Activated CD8-positive, alpha-beta memory T cell treated with anti-CD3 and anti-CD28 coated beads, Interleukin-2, amount 10 ng/mL, durations not matched to agents 7 days and 5 days (primary cell): ENCODE measurements around the gene DLEC1. TPM values are rescaled to one million over a fixed set of nuclear protein-coding genes. Genes with fewer than 3 reads are reported as not detected.
A peak's percentile ranks its signal among the peaks of the same experiment; 100 is the strongest.

ENCODE experiments used
- ATAC-seq: fragments of 150-1000 bp; cut with Tn5 transposase; one replicate; pipeline ENCODE4 v1.10.0; 2021; ENCODE audit warnings: moderate library complexity
- CTCF ChIA-PET: fragments of 350-600 bp; sonication (Branson Sonifier 250); formaldehyde crosslinking; loops from one replicate; lab custom pipeline; 2021; ENCODE audit warnings: antibody characterized with exemption; lab: Charles Lee
- DNase-seq: peaks from one replicate; pipeline ENCODE4 v3.0.0-alpha.2; 2020
- H3K27ac Mint-ChIP-seq: one replicate; pipeline ENCODE4 v1.8.0; 2021; ENCODE audit warnings: mild to moderate bottlenecking, mixed read lengths
- H3K27me3 Mint-ChIP-seq: one replicate; pipeline ENCODE4 v1.8.0; 2021; ENCODE audit warnings: mixed read lengths
- H3K36me3 Mint-ChIP-seq: one replicate; pipeline ENCODE4 v1.8.0; 2021; ENCODE audit warnings: mild to moderate bottlenecking, mixed read lengths
- H3K4me1 Mint-ChIP-seq: one replicate; pipeline ENCODE4 v1.8.0; 2021; ENCODE audit warnings: mixed read lengths
- H3K4me3 Mint-ChIP-seq: one replicate; pipeline ENCODE4 v1.8.0; 2021; ENCODE audit warnings: mild to moderate bottlenecking, moderate library complexity, mixed read lengths
- H3K9me3 Mint-ChIP-seq: one replicate; pipeline ENCODE4 v1.8.0; 2022; ENCODE audit warnings: low read depth, mixed read lengths
- total RNA-seq, 2 experiments: library from RNA; stranded (reverse); gene quantifications; one replicate each; pipeline ENCODE4 v1.2.3, GENCODE V29; 2021

Gene DLEC1
- total RNA-seq, 2 experiments from 2014 or later, result 0.26 to 1.1 TPM

DNA sequence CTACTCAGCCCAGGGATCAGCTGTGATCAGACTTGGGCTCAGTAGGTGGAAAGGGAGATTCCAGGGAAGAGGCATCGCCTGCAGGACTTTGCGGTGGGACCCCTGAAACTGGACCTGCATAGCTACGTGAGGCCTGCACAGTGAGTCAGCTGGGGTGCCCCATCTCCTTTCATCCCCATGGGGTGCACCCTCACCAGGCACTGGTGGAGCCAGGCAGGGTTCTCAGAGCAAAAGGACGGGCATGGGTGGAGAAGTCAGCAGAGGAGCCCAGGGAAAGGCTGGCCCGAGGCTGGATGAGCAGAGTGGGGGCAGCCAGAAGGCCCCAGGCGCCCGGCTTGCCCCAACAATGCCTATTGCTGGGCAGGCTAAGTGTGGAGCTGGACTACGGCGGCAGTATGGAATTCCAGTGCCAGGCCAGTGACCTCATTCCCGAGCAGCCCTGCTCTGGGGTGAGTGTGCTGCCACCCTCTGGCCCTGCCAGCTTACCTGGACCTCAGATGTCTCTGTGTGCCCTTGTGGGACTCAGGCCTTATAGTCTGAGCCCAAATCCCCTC lies 78.2 kb downstream of the DLEC1 start:
- H3K27me3 Mint-ChIP-seq, result no peaks in the 10 kb centered on the region
- ATAC-seq (no peak), DNase-seq (no peak)
- H3K9me3 Mint-ChIP-seq, result no peaks in the 10 kb centered on the region
- CTCF ChIA-PET, result interaction anchor here (0.6 to 4.5 kb wide), 18 partner anchors 19 to 379 kb away, joined by 3 to 28 read pairs (median 4); partner anchors contain the start of genes ACAA1, EXOG, OXSR1 and XYLB
- H3K4me3 Mint-ChIP-seq, result no peak overlapping the region
- peaks cover 4% of the 10 kb centered on the region for H3K4me1 Mint-ChIP-seq
- H3K36me3 Mint-ChIP-seq, result peaks cover 1% of the 10 kb centered on the region
- H3K27ac Mint-ChIP-seq, result no peak overlapping the region

DNA sequence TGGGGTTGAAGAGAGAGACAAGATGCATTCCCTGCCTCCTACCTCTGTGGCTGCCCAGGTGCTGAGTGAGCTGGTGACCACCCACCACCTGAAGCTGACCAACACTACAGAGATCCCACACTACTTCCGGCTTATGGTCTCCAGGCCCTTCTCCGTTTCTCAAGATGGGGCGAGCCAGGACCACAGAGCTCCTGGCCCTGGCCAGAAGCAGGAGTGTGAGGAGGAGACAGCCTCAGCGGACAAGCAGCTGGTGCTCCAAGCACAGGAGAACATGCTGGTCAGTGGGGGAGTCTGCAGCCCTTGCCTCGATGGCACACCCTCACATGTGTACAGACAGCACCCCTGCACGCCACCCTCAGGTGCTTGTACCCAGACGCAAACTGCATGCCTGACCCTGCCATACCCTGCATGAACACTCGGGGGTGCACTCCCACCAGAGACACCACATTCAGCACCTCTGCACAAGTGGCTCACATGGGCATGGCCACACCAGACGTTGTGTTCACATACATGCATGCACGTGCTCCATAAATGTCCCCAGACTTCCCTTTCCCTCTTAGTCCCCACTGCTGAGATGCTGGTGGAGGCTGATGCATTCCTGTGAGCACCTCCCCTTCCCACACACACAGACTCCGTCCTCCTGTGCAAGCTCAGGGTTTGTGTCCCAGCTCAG lies 78.9 kb downstream of the DLEC1 start:
- Mint-ChIP-seq H3K27me3 (no peaks in the 10 kb centered on the region), H3K36me3 (peaks cover 7% of the 10 kb centered on the region), H3K4me1 (peaks cover 4% of the 10 kb centered on the region), H3K27ac (no peak overlapping the region), H3K4me3 (no peak overlapping the region), H3K9me3 (no peaks in the 10 kb centered on the region)
- CTCF ChIA-PET, result interaction anchor here (0.6 to 4.5 kb wide), 21 partner anchors 11 to 378 kb away, joined by 3 to 28 read pairs (median 3); partner anchors contain the start of genes ACAA1, EXOG, OXSR1 and XYLB
- DNase-seq (peak; percentile 84), ATAC-seq (peak; percentile 87)

DNA sequence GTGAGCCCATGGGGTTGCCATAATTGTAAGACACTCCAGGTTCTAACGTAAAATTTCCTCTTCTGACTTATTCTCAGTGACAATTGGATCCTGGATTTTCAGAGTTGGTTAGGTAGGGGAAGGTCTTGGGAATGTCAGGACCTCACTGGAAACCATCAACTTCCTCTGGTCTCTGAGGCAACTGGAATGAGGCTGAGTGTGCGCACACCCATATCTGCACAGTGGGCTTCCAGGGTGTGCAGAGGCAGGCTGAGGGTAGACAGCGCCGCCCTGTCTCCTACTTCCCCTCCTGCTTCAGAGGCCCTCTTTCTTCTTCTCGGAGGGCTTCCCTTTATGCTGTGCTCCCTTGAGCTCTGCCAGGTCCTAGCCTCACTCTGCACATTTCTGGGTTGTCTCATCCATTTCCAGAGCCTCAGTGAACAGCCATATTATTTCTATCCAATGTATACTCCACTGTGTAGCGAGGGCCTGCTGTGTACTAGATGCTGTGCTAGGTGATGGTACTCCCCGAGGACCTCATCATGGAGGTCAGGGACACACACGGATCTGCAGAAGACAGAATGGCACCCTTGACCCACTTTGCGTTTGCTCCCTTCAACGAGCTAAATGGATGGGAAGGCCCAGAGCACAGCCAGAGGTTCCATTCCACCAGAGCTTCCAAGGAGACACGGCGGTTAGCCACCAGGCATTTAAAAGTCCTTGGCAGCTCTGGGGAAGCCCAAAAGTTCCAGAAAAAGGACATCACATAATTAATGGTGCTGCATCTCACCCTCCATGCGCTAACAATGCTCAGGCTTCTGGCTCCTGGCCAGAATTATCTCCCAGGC lies 79.6 kb downstream of the DLEC1 start:
- DNase-seq (no peak), ATAC-seq (no peak)
- Mint-ChIP-seq H3K4me1 (peaks cover 4% of the 10 kb centered on the region), H3K27me3 (no peaks in the 10 kb centered on the region), H3K9me3 (no peaks in the 10 kb centered on the region), H3K4me3 (no peak overlapping the region), H3K27ac (no peak overlapping the region), H3K36me3 (peaks cover 9% of the 10 kb centered on the region)
- CTCF ChIA-PET, result interaction anchor here (0.6 to 4.5 kb wide), 16 partner anchors 10 to 377 kb away, joined by 3 to 28 read pairs (median 4); partner anchors contain the start of genes ACAA1, EXOG, OXSR1 and XYLB

DNA sequence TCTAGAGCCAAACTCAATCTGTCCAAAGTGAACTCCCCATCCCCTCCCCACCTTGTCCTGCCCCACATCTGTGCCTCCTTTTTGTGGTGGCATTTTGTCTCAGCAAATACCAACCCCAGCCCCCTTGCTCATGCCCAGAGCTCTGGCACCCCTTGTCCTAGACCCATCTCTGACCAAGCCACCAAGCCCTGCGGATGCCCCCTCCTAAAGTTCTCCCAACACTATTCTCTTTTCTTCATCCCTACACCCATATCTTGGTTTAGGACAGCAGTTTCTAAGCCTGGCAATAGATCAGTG lies 80.2 kb downstream of the DLEC1 start:
- Mint-ChIP-seq H3K36me3 (peaks cover 9% of the 10 kb centered on the region), H3K4me3 (no peak overlapping the region), H3K27me3 (no peaks in the 10 kb centered on the region), H3K9me3 (no peaks in the 10 kb centered on the region), H3K4me1 (peaks cover 4% of the 10 kb centered on the region), H3K27ac (no peak overlapping the region)
- DNase-seq (no peak), ATAC-seq (no peak)
- CTCF ChIA-PET, result interaction anchor here (0.7 to 4.5 kb wide), 8 partner anchors 9 to 377 kb away, joined by 3 to 28 read pairs (median 4); partner anchors contain the start of genes ACAA1, EXOG, OXSR1 and XYLB

DNA sequence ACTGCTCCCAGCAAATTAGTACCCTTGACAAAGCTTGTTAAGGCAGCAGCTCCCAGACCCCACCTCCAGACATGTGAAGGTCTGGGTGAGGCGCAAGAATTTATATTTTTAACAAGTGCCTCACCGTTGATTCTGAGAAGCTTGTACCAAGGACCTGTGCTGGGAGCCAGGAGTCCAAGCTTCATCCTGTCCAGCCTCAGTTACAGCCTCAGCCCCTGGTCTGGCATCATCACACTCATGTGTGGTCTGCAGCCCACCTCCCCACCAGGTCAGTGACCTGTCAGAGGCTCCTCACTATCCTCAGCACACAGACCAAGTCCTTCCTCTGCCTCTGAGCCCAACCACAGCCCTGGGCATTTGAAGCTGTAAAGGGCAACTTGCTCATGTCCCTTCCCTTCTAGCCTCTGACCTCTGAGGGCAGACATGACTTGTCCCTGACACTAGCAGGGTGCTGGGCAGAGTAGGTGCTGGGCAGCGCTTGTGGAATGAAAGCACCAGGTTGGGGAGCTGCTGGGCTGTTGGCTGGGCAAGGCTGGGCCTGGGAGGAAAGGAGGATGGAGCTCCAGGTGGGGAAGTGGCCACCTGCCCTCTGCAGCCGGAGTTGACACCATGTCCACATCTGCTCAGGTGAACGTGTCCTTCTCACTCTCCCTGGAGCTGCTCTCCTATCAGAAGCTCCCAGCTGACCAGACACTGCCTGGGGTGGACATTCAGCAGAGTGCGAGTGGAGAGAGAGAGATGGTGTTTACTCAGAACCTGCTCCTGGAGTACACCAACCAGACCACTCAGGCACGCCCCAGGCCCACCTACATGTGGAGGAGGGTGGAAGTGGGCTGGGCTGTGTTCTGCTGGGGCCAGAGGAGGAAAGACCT lies 81.0 kb downstream of the DLEC1 start:
- H3K36me3 Mint-ChIP-seq, result peaks cover 12% of the 10 kb centered on the region
- DNase-seq (no peak), ATAC-seq (no peak)
- H3K27ac Mint-ChIP-seq, result no peak overlapping the region
- H3K4me3 Mint-ChIP-seq, result no peak overlapping the region
- H3K4me1 Mint-ChIP-seq, result peaks cover 4% of the 10 kb centered on the region
- no peaks in the 10 kb centered on the region for H3K9me3 Mint-ChIP-seq
- CTCF ChIA-PET, result interaction anchor here (0.7 to 4.5 kb wide), 2 partner anchors 17 to 226 kb away, joined by 3 to 28 read pairs; partner anchors contain the start of genes ACAA1 and XYLB
- H3K27me3 Mint-ChIP-seq, result no peaks in the 10 kb centered on the region

DNA sequence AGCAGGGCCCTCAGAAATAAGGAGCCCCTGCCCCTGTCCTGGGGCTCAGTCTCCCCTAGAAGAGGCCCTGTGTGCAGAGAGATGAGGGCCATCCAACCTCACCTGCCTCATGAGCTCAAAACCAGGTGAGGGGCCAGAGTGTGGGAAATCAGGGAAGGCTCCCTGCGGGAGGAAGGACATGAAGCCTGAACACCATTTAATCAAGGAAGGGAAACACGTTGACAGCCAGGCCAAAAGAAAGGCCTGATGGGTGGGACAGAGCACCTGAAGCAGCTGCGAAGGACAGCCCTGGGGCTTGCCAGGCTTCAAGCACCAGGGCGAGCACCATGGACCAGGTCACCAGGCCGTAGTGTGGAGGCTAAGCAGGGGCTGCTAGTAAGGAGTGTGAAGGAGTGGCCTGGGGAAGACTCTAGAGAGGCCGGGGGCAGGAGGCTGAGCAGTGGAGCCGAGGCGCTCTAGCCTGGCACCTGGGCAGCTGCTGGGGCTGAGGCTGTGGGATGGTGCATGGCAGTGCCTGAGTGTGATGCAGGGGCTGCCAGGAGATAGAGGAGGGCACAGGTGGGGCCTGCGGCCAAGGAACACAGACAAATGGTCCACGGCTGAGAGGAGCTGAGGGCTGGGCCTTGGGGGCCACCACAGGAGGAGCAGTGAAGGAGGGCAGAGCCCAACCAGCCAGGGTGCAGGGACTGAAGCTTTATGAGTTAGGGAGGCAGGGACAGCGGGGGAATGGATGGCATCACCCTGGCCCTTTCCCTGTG lies 81.9 kb downstream of the DLEC1 start:
- H3K4me1 Mint-ChIP-seq, result peaks cover 3% of the 10 kb centered on the region

DNA sequence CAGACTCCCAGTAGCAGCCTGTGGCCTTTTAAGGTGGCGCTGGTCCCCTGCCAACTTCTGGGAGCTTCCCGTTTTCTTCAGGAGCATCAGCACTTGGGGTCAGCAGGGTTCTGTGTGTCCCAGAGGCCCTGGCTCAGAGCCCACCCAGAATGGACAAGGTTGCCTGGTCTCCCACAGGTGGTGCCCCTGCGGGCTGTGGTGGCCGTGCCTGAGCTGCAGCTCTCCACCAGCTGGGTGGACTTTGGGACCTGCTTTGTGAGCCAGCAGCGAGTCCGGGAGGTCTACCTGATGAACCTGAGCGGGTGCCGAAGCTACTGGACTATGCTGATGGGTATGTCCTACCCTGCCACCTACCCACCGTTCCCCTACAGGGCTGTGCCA lies 82.4 kb downstream of the DLEC1 start:
- ATAC-seq, result no peak
- Mint-ChIP-seq H3K27ac (no peak overlapping the region), H3K36me3 (peaks cover 17% of the 10 kb centered on the region), H3K4me1 (peaks cover 2% of the 10 kb centered on the region), H3K9me3 (no peaks in the 10 kb centered on the region), H3K4me3 (no peak overlapping the region), H3K27me3 (no peaks in the 10 kb centered on the region)
- CTCF ChIA-PET, result no interaction called here
- no peak for DNase-seq

More for the DNA sequence above, 81.9 kb downstream of the DLEC1 start:
- H3K27ac Mint-ChIP-seq, result no peak overlapping the region
- CTCF ChIA-PET, result interaction anchor here (4.5 kb wide), 1 partner anchor 225 kb away, joined by 28 read pairs; the partner anchor contains the start of gene XYLB
- no peaks in the 10 kb centered on the region for H3K9me3 Mint-ChIP-seq
- peaks cover 17% of the 10 kb centered on the region for H3K36me3 Mint-ChIP-seq
- DNase-seq (no peak), ATAC-seq (no peak)
- no peak overlapping the region for H3K4me3 Mint-ChIP-seq
- H3K27me3 Mint-ChIP-seq, result no peaks in the 10 kb centered on the region

DNA sequence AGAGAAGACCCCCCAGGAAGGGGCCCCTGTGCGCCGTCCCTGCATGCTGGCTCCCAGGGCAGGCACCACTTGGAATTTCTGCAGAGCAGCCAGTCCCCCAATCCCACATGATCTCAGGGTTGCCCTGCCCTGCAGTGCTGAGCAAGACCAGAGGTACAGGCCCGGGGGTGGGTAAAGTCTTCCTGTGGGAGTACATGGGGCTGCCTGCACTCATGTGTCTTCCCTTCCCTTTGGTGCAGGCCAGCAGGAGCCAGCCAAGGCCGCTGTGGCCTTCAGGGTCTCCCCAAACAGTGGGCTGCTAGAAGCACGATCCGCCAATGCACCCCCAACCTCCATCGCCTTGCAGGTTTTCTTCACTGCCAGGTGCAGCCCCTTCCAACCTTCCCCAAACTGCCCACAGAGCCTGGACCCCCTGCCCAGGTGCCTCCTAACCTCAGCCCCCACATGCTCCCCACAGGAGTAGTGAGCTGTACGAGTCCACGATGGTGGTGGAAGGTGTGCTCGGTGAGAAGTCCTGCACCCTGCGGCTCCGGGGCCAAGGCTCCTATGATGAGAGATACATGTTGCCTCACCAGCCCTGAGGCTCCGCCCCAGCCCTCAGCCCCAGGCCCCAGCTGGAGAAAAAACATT lies 82.9 kb downstream of the DLEC1 start:
- Mint-ChIP-seq H3K27me3 (no peaks in the 10 kb centered on the region), H3K4me1 (peaks cover 2% of the 10 kb centered on the region), H3K27ac (no peak overlapping the region), H3K36me3 (peaks cover 17% of the 10 kb centered on the region), H3K4me3 (no peak overlapping the region), H3K9me3 (no peaks in the 10 kb centered on the region)
- no peak for ATAC-seq
- CTCF ChIA-PET, result no interaction called here
- DNase-seq, result peak; percentile 25

DNA sequence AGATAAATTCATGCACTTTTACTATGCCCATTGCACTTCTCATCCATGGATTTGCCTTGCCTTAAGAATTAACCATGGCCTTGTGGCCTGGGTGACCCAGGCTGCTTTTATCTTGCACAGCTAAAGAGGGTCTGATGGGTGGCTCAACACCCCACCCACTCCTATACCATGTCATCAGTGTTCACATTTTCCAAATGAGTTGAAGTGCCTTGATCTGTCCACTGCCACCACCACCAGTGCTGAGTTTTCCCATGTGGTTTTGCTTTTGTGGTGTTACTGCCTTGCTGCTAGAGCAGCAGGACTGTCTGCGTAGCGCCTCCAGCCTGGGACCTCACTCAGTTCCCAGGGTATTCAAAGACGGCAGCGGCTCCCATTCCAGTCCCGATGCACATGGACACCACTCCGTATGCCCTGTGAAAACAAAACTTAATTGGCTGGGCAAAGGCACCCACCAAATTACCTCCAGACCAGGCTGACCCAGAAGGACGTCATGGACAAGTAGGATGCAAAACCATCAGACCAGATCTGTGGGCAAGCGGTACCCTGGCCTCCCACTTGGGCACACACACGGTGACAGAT lies 83.8 kb downstream of the DLEC1 start:
- CTCF ChIA-PET, result no interaction called here
- Mint-ChIP-seq H3K9me3 (no peaks in the 10 kb centered on the region), H3K27ac (no peak overlapping the region), H3K4me3 (no peak overlapping the region), H3K36me3 (peaks cover 24% of the 10 kb centered on the region), H3K27me3 (no peaks in the 10 kb centered on the region), H3K4me1 (peaks cover 2% of the 10 kb centered on the region)
- ATAC-seq, result no peak
- peak; percentile 31 for DNase-seq

DNA sequence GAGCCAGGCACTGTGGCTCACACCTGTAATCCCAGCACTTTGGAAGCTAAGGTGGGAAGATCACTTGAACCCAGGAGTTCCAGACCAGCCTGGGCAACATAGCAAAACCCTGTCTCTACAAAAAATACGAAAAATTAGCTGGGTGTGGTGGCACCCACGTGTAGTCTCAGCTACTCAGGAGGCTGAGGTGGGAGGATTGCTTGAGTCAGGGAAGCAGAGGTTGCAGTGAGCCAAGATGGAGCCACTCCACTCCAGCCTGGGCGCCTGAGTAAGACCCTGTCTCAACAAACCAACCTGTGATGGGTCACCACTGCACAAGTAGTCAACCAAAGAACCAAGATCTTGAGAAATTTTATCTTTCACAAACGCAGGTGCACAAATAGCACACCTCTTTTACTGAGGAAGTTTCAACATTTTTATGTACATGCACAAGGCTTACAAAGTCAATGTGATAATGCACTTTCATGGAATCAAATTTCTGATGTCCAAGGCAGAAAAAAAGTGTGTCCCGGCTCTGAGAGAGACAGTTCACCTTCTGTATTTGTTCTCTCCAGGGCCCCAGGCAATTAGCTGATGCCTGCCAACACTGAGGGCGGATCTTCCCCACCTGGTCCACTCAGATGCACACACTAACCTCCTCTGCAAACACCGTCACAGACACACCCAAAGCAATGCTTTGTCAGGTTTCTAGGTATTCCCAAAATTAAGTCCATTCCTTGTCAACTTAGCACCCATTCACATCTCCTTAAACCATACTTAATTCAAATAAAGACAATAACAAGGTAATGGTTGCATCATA lies 85.5 kb downstream of the DLEC1 start:
- Mint-ChIP-seq H3K4me3 (no peak overlapping the region), H3K9me3 (no peaks in the 10 kb centered on the region), H3K27ac (no peak overlapping the region), H3K4me1 (peaks cover under 1% of the 10 kb centered on the region), H3K36me3 (peaks cover 32% of the 10 kb centered on the region), H3K27me3 (no peaks in the 10 kb centered on the region)
- CTCF ChIA-PET, result no interaction called here
- ATAC-seq, result no peak
- peak; percentile 25 for DNase-seq
